HG03354 (cell line): ENCODE data around the gene C2CD4C.
"Not testable (repeated sequence)": the region's sequence is repeated elsewhere in the genome, so short reads cannot be mapped to it uniquely, and the experiment has no call there.

Experiments
- ATAC-seq: cut with Tn5 transposase; IDR thresholded peaks from one replicate; pipeline ENCODE4 v1.9.1; 2021; ENCODE audit warnings: mild to moderate bottlenecking; ENCODE audit not compliant: unreplicated experiment, poor library complexity, severe bottlenecking

Gene C2CD4C

DNA sequence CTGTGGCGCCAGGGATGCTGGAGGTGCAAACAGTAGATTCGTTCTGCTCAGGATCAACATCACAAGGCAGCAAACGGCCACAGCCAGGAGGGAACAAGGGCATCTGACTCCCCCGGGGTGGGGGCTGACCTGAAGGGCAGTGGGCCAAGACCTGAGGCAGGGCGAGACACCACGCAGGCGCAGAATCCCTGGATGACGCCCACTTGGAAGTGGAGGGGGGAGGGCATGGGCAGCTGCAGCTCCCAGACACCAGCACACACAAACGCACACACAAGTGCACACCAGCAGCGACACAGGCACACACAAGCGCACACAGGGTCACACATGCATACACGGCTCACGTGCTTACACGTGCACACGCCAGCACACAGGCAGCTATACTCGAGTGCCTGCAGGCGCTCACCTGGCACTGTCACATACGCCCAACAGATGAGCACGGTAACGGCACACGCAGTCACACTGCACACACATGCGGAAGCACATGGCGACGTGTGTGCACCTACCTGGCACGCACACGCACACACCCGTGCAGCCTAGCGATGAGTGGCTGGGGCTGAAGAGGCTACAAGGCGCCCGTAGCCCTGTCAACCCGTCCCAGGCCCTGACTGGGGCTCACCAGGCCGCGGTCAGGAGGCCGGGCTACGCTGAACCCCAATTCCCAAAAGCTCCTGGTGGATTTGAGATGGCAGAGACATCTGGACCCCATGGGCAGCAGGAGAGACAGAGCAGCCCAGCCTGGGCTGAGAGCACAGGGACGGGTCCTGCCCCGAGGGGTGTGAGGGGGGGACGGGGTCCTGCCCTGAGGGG, 5.5 kb downstream of the C2CD4C start:
- ATAC-seq = no peak

DNA sequence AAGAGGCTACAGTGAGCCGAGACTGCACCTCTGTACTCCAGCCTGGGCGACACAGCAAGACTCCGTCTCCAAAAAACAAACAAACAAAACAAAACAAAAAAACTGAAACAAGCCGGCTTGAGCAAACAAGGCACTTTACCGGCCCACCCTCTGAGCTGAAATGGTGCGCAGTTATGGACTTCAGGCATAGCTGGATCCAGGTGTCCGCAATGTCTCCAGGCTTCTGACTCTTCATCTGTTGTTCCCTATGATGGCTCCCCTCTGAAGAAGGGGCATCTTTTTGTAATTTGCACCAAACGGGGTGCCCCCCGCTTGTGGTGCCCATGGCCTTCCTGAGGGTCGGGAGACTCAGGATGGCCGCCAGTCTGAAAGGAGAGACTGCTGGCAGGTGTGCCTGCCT, 6.2 kb downstream of the C2CD4C start:
- no peak for ATAC-seq

DNA sequence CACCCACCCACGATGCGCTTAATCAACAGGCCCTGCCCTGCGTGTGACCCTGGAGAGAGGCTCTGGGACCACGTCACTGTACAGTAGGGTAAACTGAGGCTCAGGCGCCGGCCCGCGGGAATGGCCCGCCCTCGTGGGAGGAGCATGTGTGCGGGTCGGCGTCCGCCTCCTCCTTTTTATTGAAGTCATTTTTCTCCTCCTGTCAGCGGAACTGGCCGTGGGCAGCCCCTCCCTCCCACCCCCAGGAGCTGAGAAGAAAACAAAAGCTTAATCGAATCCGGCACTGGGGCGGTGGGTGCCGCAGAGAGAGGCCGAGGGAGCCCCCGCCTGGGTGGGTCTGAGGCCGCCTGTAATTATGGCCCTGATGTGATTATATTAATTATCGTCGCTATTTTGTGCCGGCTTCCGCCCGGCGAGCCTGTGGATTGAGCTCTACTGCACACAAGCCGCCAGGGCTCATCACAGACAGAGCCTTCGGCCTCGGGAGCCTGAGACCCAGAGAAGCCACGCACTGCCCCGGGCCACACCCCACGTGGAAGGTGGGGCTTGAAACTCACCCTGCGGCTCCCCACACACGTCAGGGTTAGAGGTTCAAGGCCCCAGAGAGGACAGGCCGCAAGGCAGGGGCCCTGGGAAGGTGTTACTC, 7.0 kb downstream of the C2CD4C start:
- no peak for ATAC-seq

DNA sequence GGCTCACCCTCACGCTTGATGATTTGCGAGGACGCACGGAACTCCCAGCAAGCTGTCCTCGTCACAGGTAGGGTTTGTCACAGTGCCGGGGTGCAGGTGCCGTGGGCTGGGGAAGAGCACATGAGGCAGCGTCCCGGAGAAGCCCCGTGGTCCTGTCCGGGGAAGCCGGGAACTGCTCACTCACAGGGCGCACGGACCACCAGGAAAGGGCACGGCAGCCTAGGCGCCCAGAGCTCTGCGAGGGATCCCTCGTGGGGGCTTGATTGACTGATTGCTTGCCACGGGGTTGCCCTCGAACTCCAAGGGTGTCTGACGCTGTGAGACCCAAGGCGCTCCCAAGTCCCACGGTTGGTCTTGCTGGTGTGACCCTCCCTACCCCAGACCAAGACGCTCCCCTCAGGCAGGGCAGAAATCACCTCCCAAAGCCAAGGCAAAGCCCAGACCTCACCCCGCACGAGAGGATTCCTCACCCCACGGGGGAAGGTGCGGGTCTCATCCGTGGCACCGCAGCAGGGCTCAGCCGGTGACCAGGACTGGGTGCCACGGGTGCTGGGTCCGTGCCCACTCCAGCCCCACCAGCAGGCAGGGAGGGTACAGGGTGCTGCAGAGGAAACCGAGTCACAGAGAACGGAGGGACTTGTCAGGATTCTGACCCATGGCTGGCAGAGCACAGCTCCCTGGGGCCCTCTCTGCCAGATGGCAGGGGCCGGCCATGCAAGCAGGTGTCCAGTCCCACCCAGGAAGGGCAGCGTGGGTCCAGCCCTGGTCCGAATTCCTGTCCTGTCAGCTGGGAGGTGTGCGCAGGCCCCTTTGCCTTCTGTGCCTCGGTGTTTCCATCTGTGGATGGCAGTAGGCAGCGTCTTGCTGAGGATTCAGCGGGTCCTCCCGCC, 7.7 kb downstream of the C2CD4C start:
- ATAC-seq = no peak

DNA sequence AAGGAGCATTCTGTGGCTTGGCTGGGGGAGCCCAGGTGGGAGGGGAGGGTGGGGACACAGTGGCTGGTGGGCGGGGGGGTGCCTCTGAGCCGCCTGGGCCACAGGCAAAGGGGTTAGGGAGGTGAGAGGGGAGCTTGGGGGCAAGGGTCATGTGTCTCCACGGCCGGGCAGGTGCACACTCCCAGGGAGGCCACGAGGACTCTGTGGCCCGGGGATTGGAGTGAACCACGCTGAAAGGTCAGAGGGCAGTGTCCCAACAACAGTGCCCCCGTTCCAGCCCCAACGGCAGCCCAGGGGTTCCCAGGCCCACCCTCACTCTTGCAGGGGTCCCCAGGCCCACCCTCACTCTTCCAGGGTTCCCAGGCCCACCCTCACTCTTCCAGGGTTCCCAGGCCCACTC, 9.6 kb downstream of the C2CD4C start:
- no peak for ATAC-seq

DNA sequence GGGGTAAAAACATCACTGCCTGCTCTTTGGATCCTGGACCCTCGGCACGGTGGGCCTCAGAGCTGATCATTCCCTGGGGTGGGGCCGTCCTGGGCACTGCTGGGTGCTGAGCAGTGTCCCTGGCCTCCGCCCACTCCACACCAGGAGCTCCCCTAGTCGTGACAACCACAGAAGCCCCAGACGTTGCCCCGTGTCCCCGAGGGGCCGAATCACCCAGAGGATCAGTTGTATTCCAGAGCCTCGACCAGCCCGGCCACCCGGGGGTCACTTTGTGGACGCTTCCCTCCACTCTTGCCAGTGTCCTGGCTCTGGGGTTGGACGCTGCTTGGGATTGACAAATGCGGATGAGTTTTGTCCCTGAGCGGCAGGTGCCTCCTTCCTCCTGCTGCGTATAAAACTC, 10.2 kb downstream of the C2CD4C start:
- ATAC-seq = no peak

DNA sequence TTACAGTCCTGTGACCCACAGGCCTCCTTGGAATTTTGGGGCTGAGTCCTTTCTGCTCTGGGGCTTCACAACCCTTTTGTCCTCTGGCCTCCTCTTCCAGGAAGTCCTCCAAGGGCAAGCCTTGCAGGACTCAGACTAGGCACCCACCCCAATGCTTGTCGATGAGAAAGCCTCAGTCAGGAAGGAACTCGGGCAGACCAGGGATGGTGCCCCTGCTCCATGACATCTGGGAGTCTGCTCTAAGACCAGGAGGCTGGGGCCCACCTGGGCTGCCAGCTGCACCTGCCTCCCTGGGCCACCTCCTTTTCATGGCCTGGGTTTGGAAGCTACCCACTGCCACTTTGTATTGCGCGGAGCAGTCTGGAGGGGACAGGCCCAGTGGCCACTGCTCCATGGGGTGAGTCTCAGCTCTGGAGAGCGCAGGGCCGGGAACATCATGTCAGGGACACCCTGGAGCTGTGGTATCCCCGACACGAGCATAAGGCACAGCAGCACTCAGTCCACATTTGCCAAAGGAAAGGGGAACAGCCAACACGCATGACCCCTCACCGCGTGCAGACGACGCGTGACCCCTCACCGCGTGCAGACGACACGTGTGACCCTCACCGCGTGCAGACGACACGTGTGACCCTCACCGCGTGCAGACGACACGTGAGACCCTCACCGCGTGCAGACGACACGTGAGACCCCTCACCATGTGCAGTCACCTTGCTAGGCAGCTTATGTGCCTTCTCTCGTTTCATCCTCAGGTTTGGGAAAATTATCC, 10.8 kb downstream of the C2CD4C start:
- no peak for ATAC-seq

DNA sequence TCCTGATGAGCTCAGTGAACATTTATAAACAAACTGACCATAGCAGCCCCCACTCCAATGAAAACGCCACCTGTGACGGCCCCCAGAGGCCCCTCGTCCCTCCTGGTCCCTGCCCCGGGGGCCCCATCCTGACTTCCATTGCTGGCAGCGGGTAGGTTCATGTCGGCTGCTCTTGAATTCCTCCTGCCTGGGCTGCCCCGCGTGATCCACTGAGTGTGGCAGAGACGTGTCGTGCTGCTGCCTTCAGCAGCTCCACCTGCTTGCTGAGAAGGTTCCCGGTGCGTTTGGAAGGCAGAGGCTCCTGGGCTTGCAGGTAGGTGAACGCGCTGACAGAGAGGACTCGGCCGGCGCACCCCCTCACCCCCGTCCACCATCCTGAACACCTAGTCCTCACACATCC, 11.6 kb downstream of the C2CD4C start:
- ATAC-seq = no peak

DNA sequence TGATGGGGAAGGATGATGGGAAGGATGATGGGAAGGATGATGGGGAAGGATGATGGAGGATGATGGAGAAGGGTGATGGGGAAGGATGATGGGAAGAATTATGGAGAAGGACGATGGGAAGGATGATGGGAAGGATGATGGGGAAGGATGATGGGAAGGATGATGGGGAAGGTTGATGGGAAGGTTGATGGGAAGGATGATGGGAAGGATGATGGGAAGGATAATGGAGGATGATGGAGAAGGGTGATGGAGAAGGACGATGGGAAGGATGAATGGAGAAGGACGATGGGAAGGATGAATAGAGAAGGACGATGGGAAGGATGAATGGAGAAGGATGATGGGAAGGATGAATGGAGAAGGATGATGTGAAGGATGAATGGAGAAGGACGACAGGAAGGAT, 13.5 kb downstream of the C2CD4C start:
- no peak for ATAC-seq

DNA sequence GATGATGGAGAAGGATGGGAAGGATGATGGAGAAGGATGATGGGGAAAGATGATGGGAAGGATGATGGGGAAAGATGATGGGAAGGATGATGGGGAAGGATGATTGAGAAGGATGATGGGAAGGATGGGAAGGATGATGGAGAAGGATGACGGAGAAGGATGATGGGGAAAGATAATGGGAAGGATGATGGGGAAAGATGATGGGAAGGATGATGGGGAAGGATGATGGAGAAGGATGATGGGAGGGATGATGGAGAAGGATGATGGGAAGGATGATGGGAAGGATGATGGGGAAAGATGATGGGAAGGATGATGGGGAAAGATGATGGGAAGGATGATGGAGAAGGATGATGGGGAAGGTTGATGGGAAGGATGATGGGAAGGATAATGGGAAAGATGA, 14.1 kb downstream of the C2CD4C start:
- ATAC-seq = not testable (repeated sequence)

DNA sequence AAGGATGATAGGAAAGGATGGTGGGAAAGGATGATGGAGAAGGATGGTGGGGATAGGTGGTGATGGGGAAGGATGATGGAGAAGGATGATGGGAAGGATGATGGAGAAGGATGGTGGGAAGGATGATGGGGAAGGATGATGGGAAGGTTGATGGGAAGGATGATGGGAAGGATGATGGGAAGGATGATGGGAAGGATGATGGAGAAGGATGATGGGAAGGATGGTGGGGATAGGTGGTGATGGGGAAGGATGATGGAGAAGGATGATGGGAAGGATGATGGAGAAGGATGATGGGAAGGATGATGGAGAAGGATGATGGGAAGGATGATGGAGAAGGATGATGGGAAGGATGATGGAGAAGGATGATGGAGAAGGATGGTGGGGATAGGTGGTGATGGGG, 15.4 kb downstream of the C2CD4C start:
- ATAC-seq = not testable (repeated sequence)

DNA sequence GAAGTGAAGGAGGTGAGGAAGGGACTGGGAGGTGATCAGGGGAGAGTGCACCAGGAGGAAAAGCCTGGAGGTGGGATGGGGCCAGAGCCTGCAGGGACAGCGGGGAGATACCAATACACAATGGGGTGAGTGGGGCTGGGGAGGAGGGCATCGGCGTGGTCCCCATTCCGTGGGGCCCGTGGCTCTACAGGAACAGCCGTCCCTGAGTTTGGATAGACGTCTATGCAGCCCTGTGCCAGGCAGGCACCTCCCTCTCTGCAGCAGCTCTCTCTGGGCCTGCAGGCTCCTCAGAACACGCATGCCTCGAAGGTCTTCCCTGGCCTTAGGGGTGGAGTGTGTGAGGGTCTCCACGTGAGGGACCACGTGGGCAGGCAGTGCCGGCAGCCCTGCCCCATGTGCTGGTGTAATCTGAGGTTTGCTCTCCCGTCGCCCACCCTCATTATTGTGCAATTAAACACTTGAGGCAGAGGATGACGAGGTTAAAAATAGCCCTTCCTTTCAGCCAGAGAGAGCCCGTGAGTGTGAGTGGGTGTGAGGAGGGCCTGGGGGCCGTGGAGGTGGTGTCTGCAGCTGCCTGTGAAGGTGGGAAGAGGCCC, 16.5 kb downstream of the C2CD4C start:
- ATAC-seq = no peak

DNA sequence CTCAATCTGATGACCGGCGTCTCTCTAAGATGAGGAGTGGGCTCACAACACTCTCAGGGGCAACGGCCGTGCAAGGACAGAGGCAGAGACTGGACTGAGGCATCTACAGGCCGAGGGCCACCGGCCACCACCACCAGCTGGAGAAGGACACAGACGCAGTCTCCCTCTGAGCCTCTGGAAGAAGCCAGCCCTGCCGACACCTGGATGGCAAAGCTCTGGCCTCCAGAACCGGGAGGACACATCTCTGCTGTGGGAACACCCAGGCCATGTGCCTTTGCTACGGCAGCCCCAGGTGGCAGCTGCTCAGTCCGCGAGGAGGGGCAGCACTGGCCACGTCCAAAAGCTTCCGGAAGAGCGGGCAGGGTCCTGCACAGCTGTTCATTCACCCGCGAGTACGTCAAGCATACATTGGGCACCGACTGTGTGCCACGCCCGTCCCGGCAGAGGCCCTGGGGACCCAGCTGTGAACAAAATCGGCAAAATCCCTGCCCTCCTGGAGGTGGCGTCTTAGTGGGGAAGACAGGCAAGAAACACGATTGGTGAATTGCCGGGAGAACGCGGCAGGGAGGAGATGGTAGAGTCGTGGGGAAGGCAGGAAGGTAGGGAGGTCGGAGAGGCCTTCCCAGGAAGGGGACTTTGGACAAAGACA, 17.1 kb downstream of the C2CD4C start:
- no peak for ATAC-seq

DNA sequence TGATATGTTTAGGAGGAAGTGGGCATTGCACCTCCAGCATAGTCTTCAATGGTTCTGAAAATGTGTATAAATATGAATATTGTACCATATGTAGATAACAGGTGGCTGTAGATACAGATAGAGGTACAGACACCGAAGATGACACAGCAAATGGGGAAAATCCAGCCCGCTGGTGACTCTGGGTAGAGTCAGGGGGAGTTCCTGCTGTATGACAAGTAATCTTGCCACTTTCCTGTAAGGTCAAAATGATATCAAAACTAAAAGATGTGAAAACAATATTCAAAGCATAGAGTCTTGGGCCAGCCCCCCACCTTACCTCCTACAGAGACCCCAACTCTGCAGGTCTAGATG, 17.8 kb downstream of the C2CD4C start:
- no peak for ATAC-seq

DNA sequence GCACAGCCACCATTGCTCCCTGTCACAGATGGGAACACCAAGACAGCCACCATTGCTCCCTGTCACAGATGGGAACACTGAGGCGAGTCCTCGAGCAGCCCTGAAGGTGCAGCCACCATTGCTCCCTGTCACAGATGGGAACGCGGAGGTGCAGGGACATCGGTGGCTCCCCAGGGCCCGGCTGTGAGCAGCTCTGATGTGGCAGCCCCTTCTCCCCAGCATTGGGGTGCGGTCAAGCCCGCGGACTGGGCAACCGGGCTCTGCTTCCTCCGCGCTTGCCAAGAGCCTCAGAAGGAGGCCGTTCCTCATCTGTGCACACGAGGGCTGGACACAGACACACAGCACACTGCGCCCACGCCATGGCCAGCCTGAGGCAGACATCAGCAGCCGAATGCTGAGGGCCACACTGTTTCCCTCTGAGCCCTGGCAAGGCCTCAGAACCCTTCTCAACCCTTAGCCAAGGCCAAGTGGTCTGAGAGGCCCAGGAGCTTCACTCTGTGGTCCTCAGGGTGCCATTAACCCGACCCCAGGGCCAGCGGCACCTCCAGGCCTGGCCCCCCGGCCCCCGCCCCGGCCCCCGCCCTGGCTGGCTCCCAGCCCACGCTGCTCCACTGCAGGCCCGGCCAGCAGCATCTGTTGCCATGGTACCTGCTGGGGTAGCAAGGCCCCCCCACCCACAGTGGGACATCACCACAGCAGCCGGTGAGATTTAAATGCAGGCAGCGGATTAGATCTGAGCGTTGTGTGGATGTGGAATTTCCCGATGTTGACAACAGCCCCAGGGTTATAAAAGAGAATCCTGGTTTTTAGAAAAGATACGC, 18.4 kb downstream of the C2CD4C start:
- no peak for ATAC-seq

DNA sequence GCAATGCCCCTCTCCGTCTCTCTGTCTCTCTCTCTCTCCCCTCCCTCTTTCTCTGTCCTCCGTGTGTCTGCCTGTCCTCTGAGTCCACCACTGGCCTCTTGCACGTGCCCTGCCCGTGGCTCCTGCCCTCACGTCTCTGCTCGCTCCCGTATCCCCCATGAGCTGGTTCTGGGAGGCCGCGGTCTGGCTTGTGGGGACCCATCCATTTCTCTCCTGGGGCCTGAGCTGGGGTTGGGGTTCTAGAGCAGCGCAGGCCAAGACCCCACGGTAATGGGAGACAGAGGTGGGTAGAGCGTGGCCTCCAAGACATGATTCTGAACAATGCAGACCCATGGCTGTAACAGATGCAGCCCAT, 19.0 kb downstream of the C2CD4C start:
- no peak for ATAC-seq

DNA sequence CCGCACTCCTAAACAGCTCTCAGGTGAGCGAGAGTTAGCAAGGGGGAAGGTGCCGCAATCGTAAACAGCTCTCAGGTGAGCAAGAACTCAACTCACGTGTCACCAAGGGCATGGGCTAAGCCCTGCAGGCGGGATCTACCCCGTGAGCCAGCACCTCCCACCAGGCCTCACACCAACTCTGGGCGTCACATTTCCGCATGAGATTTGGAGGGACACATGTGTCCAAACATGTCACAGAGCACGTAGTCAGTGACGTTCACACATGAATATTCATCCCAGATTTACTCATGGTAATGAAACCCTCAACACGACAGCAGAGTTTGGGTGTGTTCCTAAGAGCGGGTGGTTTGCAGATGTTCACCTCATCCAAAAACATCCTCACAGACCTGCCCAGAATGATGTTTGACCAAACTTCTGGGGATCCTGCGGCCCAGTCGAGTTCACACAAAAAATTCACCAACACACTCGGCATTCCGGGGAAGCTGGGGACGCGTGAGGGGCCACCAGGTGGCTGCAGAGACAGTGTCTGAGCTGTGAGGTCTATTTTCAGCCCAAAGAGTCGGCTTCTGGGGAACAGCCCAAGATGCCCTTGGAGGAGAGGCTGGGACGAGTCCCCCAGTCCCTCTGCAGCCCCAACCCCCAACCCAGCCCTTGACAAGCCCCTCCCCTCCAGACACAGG, 19.6 kb downstream of the C2CD4C start:
- no peak for ATAC-seq

DNA sequence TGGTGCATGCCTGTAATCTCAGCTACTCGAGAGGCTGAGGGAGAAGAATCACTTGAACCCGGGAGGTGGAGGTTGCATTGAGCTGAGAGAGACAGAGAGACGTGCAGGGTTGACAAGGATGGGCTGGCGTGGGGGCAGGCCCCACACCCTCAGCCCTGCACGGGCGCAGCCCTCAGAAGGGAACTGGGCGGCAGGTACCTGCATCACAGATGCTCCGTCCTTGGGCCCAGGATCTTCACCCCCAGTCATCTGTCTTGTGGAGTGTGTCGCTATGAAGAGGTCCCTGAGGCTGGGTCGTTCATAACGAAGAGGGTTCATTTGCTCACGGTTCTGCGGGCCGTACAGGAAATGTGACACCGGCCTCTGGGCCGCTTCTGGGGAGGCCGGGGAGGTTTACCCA, 20.3 kb downstream of the C2CD4C start:
- no peak for ATAC-seq
